Measurements from ENCODE around the gene TMEM213. TPM values are rescaled to one million over a fixed set of nuclear protein-coding genes. Genes with fewer than 3 reads are reported as not detected.
A peak's percentile ranks its signal among the peaks of the same experiment; 100 is the strongest.

The TMEM213 gene
- total RNA-seq, 1 donor from 2014 or later = not detected

DNA sequence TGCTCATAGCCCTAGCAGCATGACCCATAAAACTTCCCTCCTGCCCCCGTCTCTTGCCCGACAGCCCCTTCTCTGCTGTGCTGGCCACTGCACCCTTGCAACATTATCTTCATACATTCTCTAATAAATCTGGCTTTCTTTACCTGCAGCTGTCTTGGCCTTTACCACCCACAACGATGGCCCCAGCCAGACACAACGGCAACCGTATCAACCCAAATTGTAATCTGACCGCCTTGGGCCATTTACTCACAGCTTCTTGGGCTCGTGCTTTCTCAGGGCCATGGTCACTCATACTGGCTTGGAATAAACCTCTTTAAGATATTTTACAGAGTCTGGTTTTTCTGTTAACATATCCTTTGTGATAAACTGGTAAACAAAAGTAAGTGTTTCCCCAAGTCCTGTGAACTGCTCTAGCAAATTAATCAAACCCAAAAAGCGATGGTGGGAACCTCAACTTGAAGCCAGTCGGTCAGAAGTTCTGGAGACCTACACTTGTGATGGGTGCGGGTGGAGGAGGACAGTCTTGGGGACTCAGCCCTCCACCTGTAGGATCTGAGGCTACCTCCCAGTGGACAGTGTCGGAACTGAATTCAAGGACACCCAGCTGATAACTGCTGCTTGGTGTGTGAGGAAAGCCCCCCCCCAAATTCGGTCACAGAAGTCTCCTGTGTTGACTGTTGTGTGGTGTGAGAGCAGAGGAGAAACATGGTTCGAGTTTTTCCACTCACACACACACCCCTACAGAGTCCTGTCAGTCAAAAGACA lies 87.8 kb downstream of the TMEM213 start:
- peaks cover 17% of the 10 kb centered on the region for H3K4me1 ChIP-seq
- Mint-ChIP-seq H3K4me1 (peaks cover 22% of the 10 kb centered on the region), H3K4me3 (no peak overlapping the region), H3K36me3 (peaks cover 22% of the 10 kb centered on the region), H3K27me3 (ENCODE audit: insufficient read depth, low read depth) (peaks cover 5% of the 10 kb centered on the region), H3K27ac (no peak overlapping the region), H3K9me3 (no peaks in the 10 kb centered on the region)
- H3K4me2 ChIP-seq = no peak overlapping the region
- H3F3A ChIP-seq (ENCODE audit: low read depth) = no peaks in the 10 kb centered on the region
- TF ChIP-seq EZH2 (IDR thresholded peaks at IDR 0.05) = no peak
- TF ChIP-seq, protein P1, sequence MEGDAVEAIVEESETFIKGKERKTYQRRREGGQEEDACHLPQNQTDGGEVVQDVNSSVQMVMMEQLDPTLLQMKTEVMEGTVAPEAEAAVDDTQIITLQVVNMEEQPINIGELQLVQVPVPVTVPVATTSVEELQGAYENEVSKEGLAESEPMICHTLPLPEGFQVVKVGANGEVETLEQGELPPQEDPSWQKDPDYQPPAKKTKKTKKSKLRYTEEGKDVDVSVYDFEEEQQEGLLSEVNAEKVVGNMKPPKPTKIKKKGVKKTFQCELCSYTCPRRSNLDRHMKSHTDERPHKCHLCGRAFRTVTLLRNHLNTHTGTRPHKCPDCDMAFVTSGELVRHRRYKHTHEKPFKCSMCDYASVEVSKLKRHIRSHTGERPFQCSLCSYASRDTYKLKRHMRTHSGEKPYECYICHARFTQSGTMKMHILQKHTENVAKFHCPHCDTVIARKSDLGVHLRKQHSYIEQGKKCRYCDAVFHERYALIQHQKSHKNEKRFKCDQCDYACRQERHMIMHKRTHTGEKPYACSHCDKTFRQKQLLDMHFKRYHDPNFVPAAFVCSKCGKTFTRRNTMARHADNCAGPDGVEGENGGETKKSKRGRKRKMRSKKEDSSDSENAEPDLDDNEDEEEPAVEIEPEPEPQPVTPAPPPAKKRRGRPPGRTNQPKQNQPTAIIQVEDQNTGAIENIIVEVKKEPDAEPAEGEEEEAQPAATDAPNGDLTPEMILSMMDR (IDR thresholded peaks at IDR 0.05) = peak; percentile 14
- H3K4me3 ChIP-seq = no peak overlapping the region
- no peaks in the 10 kb centered on the region for H3K36me3 ChIP-seq
- peaks cover 3% of the 10 kb centered on the region for H4K20me1 ChIP-seq (ENCODE audit: low read depth)
- H3K9ac ChIP-seq = no peak overlapping the region
- H2AFZ ChIP-seq (replicated peaks) = no peak overlapping the region
- no peak overlapping the region for H3K27ac ChIP-seq
- H3K9me3 ChIP-seq (ENCODE audit: low read depth) = no peaks in the 10 kb centered on the region
- DNase-seq (ENCODE audit: low spot score) = no peak
- no peaks in the 10 kb centered on the region for H3K27me3 ChIP-seq
- no peaks in the 10 kb centered on the region for H3K79me2 ChIP-seq (ENCODE audit: low read depth)

DNA sequence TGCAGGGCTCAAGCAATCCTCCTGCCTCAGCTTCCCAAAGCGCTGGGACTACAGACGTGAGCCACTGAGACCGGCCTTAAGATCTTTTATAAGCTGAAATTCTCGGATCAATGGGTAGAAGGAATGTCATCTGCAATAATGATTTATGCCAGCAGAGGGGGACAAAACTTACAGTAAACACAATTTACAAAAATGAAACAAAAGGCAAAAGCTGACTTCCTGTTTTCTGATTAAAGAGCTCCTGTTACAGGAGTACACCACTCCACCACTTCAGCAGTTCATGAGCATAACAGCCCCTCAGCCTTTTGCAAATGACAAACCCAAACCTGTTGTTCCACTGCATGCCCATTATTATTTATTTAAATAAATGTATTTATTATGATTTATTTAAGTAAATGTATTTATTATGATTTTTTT lies 88.7 kb downstream of the TMEM213 start:
- H4K20me1 ChIP-seq (ENCODE audit: low read depth) = peaks cover 9% of the 10 kb centered on the region
- no peak overlapping the region for H3K27ac ChIP-seq
- Mint-ChIP-seq H3K4me1 (peaks cover 28% of the 10 kb centered on the region), H3K4me3 (no peak overlapping the region), H3K27me3 (ENCODE audit: insufficient read depth, low read depth) (peaks cover 4% of the 10 kb centered on the region), H3K36me3 (peaks cover 23% of the 10 kb centered on the region), H3K9me3 (no peaks in the 10 kb centered on the region), H3K27ac (no peak overlapping the region)
- no peak overlapping the region for H3K4me2 ChIP-seq
- H3K9me3 ChIP-seq (ENCODE audit: low read depth) = no peaks in the 10 kb centered on the region
- no peak overlapping the region for H3K9ac ChIP-seq
- H3K79me2 ChIP-seq (ENCODE audit: low read depth) = no peaks in the 10 kb centered on the region
- no peaks in the 10 kb centered on the region for H3K27me3 ChIP-seq
- H3K36me3 ChIP-seq = no peaks in the 10 kb centered on the region
- no peak overlapping the region for H3K4me3 ChIP-seq
- no peak overlapping the region for H2AFZ ChIP-seq (replicated peaks)
- no peak for TF ChIP-seq EZH2phosphoT487 (IDR thresholded peaks at IDR 0.05)
- TF ChIP-seq, protein P1 (IDR thresholded peaks at IDR 0.05) = peak; percentile 55
- no peaks in the 10 kb centered on the region for H3F3A ChIP-seq (ENCODE audit: low read depth)
- peak; percentile 39 for DNase-seq (ENCODE audit: low spot score)
- peaks cover 23% of the 10 kb centered on the region for H3K4me1 ChIP-seq

DNA sequence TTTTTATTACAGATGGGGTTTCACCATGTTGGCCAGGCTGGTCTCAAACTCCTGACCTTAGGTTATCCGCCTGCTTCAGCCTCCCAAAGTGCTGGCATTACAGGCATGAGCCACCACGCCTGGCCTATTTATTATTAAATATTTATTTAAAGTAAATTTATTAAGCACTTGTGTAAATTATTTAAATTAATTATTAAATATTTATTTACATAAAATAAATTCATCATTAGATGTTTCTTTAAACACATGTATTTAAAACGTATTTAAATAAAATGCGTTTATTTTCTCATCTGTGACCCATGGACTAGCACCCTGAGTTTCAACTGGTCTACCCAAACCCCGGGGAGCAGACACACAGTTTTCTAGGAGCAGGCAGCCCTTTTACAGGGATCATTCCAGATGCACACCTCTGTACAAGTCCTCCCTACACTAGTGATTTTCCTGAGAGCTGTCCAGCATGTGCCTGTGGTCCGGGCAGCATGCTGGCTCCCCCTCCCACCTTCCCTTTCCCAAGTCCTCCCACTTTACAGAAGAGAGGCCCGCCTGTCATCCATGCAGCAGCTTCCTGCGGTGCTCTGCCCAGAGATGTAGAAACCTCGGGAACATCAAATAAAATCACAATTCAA lies 89.4 kb downstream of the TMEM213 start:
- Histone ChIP-seq H3F3A (ENCODE audit: low read depth) (no peaks in the 10 kb centered on the region), H3K79me2 (ENCODE audit: low read depth) (no peaks in the 10 kb centered on the region), H3K27me3 (no peaks in the 10 kb centered on the region), H3K4me1 (peaks cover 23% of the 10 kb centered on the region), H2AFZ (replicated peaks) (no peak overlapping the region), H3K27ac (no peak overlapping the region), H3K4me3 (no peak overlapping the region), H3K9me3 (ENCODE audit: low read depth) (no peaks in the 10 kb centered on the region), H4K20me1 (ENCODE audit: low read depth) (peaks cover 9% of the 10 kb centered on the region), H3K4me2 (no peak overlapping the region), H3K36me3 (no peaks in the 10 kb centered on the region), H3K9ac (no peak overlapping the region)
- TF ChIP-seq EZH2 (IDR thresholded peaks at IDR 0.05) = no peak
- H3K9me3 Mint-ChIP-seq = no peaks in the 10 kb centered on the region
- H3K27ac Mint-ChIP-seq = no peak overlapping the region
- no peak overlapping the region for H3K4me3 Mint-ChIP-seq
- DNase-seq (ENCODE audit: low spot score) = no peak
- H3K27me3 Mint-ChIP-seq (ENCODE audit: insufficient read depth, low read depth) = peaks cover 4% of the 10 kb centered on the region
- peaks cover 26% of the 10 kb centered on the region for H3K36me3 Mint-ChIP-seq
- peaks cover 30% of the 10 kb centered on the region for H3K4me1 Mint-ChIP-seq

Small RNAs within 50 kb of the gene (small RNA-seq; reads per million reads assigned to genes)
- gene RNU6-1272P = not detected

Other genes with a start within 250 kb of the TMEM213 start
- gene SVOPL, start 96.6 kb upstream of the TMEM213 start, total RNA-seq (ENCODE audit: low replicate concordance) = 0.06 and 0.09 TPM in 2 replicates
- 0.36 TPM in 1 of 2 replicates, not detected in the other for gene ATP6V0A4, start 202 bp downstream of the TMEM213 start, total RNA-seq (ENCODE audit: low replicate concordance)
- gene KIAA1549, start 183.4 kb downstream of the TMEM213 start, total RNA-seq (ENCODE audit: low replicate concordance) = 4.8 and 9.1 TPM in 2 replicates
- gene ZC3HAV1L, start 238.0 kb downstream of the TMEM213 start, total RNA-seq (ENCODE audit: low replicate concordance) = 7.1 and 9.5 TPM in 2 replicates

All from neural progenitor cell (in vitro differentiated cells).